HEK293T (cell line): ENCODE measurements around the gene ESPNL.

Experiments
- FOXA1 ChIP-seq: fragments of 450-650 bp; IDR thresholded peaks from 2 replicates; pipeline ENCODE4 v1.6.1; 2016; ENCODE audit warnings: mild to moderate bottlenecking
- SP1 ChIP-seq: fragments of 450-650 bp; IDR thresholded peaks from 2 replicates; pipeline ENCODE4 v1.6.1; 2017
- TF ChIP-seq, protein P1 (sequence below): fragments of 450-650 bp; IDR thresholded peaks from 2 replicates; pipeline ENCODE4 v1.6.1; 2016

DNA sequence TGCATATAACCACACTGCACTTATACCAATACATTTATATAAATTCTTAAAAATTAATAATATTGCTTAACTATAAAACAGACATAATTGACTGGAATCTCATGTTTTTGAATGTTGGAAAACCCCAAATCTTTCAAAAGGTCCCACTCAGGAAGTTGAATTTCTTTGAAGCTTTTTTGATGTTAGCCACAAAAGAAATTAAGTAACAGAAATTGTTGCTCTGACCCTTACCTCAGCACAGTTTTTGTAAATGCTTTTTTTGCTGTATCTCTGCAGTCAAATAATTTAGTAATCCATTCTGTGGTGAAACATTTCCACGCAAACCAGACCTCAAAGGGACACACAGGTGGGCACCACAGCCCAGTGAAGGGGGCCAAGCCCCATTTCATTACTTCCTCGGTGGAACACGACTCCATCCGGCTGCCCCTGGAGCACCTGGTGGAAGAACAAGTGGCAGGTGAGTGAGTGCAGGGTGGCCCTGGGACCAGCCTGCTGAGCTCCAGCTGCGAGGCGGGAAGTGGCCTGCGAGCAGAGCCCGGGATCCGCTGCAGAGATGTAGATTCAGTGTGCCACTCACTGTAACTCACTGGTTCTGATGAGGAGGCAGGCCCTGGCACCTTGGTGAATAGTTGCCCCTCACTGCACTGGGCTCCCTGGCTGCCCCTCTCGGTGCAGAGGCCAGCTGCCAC, 31.0 kb upstream of the ESPNL start:
- TF ChIP-seq, protein P1, sequence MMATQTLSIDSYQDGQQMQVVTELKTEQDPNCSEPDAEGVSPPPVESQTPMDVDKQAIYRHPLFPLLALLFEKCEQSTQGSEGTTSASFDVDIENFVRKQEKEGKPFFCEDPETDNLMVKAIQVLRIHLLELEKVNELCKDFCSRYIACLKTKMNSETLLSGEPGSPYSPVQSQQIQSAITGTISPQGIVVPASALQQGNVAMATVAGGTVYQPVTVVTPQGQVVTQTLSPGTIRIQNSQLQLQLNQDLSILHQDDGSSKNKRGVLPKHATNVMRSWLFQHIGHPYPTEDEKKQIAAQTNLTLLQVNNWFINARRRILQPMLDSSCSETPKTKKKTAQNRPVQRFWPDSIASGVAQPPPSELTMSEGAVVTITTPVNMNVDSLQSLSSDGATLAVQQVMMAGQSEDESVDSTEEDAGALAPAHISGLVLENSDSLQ = no peak
- TF ChIP-seq SP1 = no peak
- no peak for TF ChIP-seq FOXA1
